ENCODE data around the gene ATP10A. TPM values are rescaled to one million over a fixed set of nuclear protein-coding genes. Genes with fewer than 3 reads are reported as not detected.

ATP10A gene
- total and polyA plus RNA-seq, 8 donors = 0.04 to 1.2 (median 0.41) TPM

- 76 to 80% methylated on average over 1 of the region's 1 CpG for WGBS, 2 donors
- H3K27me3 ChIP-seq = no peaks in the 10 kb centered on the region
- TF ChIP-seq CTCF (IDR thresholded peaks at IDR 0.05) = no peak
- H3K36me3 ChIP-seq = no peaks in the 10 kb centered on the region
- H3K4me1 ChIP-seq = no peaks in the 10 kb centered on the region
- DNase-seq (no peak), FAIRE-seq (no peak), ATAC-seq (no peak)
- H3K27ac ChIP-seq = no peak overlapping the region
- intact Hi-C loops (cut with DNase I) = no loop called here
- no peak overlapping the region for H3K4me3 ChIP-seq
- H3K9me3 ChIP-seq = no peaks in the 10 kb centered on the region
These were observed 165.5 kb downstream of the ATP10A start for GRCh38 chr15:25697586-25697985.

- FAIRE-seq = no peak
- intact Hi-C loops (cut with DNase I) = no loop called here
- TF ChIP-seq CTCF (IDR thresholded peaks at IDR 0.05) = no peak
These were observed 167.0 kb downstream of the ATP10A start for GRCh38 chr15:25695875-25696760.

GRCh38 chr15:25694823-25695312 is 168.3 kb downstream of the ATP10A start:
- H3K27me3 ChIP-seq = no peaks in the 10 kb centered on the region
- no peaks in the 10 kb centered on the region for H3K4me1 ChIP-seq
- H3K9me3 ChIP-seq = no peaks in the 10 kb centered on the region
- intact Hi-C loops (cut with DNase I) = no loop called here
- no peak for TF ChIP-seq CTCF (IDR thresholded peaks at IDR 0.05)
- H3K36me3 ChIP-seq = no peaks in the 10 kb centered on the region
- DNase-seq (peak in 1 of 6 donors; percentile 41), FAIRE-seq (no peak), ATAC-seq (no peak)
- 75 to 81% methylated on average over 18 to 19 of the region's 19 CpGs for WGBS, 2 donors
- H3K4me3 ChIP-seq = no peak overlapping the region
- H3K27ac ChIP-seq = no peak overlapping the region

More at GRCh38 chr15:25695875-25696760, 167.0 kb downstream of the ATP10A start:
- peak in 1 of 6 donors; percentile 18 for DNase-seq
- WGBS, 2 donors = 65 to 74% methylated on average over 17 of the region's 17 CpGs
- ATAC-seq = no peak
- H3K27ac ChIP-seq = no peak overlapping the region
- H3K4me3 ChIP-seq = no peak overlapping the region
- H3K36me3 ChIP-seq = no peaks in the 10 kb centered on the region
- no peaks in the 10 kb centered on the region for H3K9me3 ChIP-seq
- no peaks in the 10 kb centered on the region for H3K27me3 ChIP-seq
- H3K4me1 ChIP-seq = no peaks in the 10 kb centered on the region

GRCh38 chr15:25694239-25694584 is 168.9 kb downstream of the ATP10A start:
- DNase-seq (peak in 1 of 6 donors; percentile 10), FAIRE-seq (no peak), ATAC-seq (no peak)
- Histone ChIP-seq H3K27me3 (no peaks in the 10 kb centered on the region), H3K36me3 (no peaks in the 10 kb centered on the region), H3K27ac (no peak overlapping the region), H3K4me1 (no peaks in the 10 kb centered on the region), H3K9me3 (no peaks in the 10 kb centered on the region), H3K4me3 (no peak overlapping the region)
- intact Hi-C loops (cut with DNase I) = no loop called here
- TF ChIP-seq CTCF (IDR thresholded peaks at IDR 0.05) = no peak
- WGBS, 2 donors = 52% methylated on average over 4 of the region's 4 CpGs
